PC-3 (cell line): ENCODE data around the gene SMARCA5.

Source experiments
- EZH2 ChIP-seq: fragments of 300-600 bp; sonication (generic); IDR thresholded peaks from one replicate; pipeline ENCODE4 v1.6.1; 2017; ENCODE audit warnings: antibody characterized with exemption, mild to moderate bottlenecking, low read length; ENCODE audit not compliant: unreplicated experiment
- TF ChIP-seq, protein P1 (sequence below): fragments of 300-600 bp; sonication (generic); conservative IDR thresholded peaks from 2 replicates; pipeline ENCODE4 v1.5.1; 2017; ENCODE audit warnings: antibody characterized with exemption, low read depth, mild to moderate bottlenecking, low read length

DNA sequence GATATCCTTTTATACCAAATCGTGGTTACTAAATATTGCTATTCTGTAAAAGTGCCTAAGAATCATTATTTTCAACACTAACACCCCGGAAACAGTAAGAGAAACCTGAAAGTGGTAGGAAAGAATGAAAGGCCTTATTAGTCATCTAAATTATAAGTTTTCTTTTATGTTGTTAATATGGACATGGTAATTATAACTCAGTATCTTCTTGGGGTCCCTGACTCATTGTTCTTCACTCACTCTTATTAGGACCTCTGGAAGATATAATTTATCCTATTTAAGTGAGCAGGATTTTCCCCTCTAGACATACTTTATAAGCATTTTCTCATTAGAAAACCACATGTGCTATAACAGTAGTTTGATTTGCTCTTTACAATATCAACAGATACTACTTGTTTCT, 51.0 kb downstream of the SMARCA5 start:
- TF ChIP-seq, protein P1, sequence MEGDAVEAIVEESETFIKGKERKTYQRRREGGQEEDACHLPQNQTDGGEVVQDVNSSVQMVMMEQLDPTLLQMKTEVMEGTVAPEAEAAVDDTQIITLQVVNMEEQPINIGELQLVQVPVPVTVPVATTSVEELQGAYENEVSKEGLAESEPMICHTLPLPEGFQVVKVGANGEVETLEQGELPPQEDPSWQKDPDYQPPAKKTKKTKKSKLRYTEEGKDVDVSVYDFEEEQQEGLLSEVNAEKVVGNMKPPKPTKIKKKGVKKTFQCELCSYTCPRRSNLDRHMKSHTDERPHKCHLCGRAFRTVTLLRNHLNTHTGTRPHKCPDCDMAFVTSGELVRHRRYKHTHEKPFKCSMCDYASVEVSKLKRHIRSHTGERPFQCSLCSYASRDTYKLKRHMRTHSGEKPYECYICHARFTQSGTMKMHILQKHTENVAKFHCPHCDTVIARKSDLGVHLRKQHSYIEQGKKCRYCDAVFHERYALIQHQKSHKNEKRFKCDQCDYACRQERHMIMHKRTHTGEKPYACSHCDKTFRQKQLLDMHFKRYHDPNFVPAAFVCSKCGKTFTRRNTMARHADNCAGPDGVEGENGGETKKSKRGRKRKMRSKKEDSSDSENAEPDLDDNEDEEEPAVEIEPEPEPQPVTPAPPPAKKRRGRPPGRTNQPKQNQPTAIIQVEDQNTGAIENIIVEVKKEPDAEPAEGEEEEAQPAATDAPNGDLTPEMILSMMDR: no peak
- no peak for TF ChIP-seq EZH2
